ENCODE results near the gene HIVEP3. TPM values are rescaled to one million over a fixed set of nuclear protein-coding genes. Genes with fewer than 3 reads are reported as not detected.

Gene HIVEP3
- total RNA-seq, 2 donors from 2014 or later = 13.3 to 25.0 TPM

DNA sequence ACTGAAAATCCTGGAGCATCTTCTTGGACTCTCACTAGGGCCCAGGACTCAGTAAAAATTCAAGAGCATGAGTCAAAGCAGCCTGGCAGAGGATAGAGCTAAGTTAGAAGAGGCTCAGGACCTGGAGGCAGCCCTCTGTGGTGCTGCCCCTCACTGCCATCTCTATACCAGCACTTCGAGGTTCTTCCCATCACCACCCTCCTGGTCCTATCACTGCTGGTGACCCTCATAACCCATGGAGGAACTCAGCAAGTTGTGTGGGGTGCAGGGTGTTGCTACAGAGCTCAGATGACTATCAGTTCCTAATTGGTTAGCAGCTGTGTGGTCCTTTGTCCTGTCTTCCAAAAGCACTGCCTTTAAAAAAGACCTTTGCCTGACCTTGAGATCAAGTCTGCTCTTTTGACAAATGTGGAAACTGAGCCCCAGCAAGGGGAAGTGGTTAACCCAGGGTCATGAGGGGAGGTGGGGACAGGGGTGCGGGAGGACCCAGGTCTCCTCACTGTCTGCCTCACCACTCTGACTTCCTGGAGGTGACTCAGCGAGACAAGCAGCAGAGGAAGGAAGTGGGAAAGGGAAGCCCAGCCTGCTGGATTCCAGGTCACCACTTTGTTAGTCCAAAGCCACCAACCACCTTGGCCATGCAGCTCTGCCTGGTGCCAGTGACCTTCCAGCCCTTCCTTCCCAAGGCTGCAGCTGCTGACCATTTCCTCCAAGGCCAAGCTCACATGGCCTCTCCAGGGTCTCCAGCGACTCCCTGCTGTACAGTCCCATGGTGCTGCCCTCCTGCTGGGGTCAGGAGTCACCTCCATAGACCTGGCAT, 234.8 kb downstream of the HIVEP3 start:
- DNase-seq (ENCODE audit: low spot score in 2 of 2) = peak in 1 of 2 donors; percentile 71
- H3K27ac Mint-ChIP-seq = peak overlapping the region in 1 of 2 donors; percentile 67
- ATAC-seq = peak; percentile 43 to 83
- no peaks in the 10 kb centered on the region for H3K9me3 Mint-ChIP-seq
- no peaks in the 10 kb centered on the region for H3K36me3 Mint-ChIP-seq

DNA sequence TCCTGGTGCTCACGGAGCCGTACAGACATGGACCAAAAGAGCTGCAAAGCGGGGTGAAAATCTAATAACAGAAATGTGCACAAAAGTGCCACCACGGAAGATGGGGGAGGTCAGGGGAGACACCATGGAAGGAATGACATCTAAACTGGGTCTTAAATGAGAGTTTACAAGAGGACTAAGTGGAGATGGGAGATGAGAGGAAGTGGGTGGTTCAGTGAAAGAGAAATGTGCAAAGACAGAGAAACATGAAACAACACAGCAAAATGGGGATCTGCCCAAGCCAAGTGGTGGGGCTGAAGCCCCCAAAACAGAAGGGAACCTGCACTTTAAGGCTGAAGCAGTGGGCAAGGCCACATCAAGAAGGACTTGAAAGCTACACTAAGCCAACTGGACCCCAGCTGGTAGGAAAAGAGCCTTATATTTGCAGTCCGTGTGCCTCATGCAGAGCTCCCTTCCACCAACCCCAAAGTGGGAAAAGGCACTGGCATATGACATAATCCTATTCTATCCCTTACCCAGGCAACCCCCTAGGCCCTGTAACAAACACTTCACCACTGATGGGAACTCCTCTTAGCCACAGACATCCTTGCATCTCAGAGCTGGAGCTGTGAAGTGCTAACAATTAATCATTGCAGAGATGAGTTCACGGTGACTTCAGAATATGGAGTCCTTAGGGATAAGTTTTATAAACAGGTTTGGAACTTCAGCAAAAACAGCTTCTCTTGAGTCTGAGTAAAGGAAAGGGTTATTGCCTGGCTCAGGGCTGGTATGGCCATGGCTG, 235.7 kb downstream of the HIVEP3 start:
- DNase-seq (ENCODE audit: low spot score in 2 of 2) = no peak
- H3K27ac Mint-ChIP-seq = peak overlapping the region in 1 of 2 donors; percentile 67
- H3K9me3 Mint-ChIP-seq = no peaks in the 10 kb centered on the region
- ATAC-seq = peak; percentile 31 to 37
- no peaks in the 10 kb centered on the region for H3K36me3 Mint-ChIP-seq

DNA sequence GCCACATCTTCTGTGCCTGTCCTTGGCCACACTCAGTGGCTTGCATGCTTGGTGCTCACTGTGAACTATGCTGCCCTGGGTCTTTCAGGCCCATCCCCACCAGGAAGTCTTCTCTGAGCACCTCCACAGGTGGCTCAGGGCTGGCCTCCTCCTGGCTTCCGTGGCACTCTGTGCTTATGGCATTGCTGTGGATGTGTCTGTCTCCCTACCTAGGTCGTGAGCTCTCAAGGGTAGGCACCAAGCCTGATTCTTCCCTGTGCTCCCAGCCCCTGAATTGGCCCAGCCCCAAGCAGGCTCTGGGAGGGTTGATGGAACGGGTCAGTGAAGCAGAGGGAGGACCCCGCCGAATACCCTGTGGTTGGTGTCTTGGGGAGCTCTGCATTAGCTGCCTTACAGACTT, 236.6 kb downstream of the HIVEP3 start:
- H3K9me3 Mint-ChIP-seq = no peaks in the 10 kb centered on the region
- no peak overlapping the region for H3K27ac Mint-ChIP-seq
- ATAC-seq (no peak), DNase-seq (ENCODE audit: low spot score in 2 of 2) (no peak)
- H3K36me3 Mint-ChIP-seq = no peaks in the 10 kb centered on the region

DNA sequence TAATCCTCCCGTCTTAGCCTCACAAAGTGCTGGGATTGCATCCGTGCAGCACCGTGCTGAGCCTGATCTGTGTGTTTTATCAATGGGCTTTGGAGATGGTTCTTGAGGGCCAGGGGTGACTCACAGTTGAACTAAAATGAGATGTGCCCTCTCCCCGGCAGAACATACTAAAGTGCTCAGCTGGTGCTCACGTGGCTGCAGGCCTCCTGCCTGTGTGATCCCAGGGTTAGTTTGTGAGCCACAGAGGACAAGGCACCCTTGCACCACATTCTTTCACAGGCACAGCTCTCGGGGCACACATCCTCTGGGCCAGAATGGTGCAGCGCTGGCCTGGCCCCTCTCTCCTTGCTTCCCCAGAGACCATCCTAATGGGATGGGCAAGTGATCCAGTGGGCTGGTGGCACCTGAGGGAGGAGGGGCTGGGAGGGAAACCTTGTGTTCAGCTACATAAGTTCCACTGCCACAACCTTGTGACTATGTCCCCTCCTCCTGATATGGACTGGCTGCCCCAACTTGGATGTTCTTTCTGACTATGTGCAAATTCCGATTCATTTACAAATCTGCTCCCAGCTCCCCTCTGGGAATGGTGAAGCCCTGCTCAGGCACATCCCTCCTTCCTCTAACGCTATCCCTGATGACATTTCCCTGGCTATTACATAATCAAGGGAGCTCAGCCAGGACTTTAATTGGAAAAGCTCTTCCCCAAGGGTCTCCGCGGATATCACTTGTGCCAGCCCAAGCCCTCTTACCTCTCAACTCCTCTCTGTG, 237.2 kb downstream of the HIVEP3 start:
- no peak overlapping the region for H3K27ac Mint-ChIP-seq
- DNase-seq (ENCODE audit: low spot score in 2 of 2) (no peak), ATAC-seq (no peak)
- no peaks in the 10 kb centered on the region for H3K36me3 Mint-ChIP-seq
- no peaks in the 10 kb centered on the region for H3K9me3 Mint-ChIP-seq

- ATAC-seq (no peak), DNase-seq (ENCODE audit: low spot score in 2 of 2) (no peak)
- Mint-ChIP-seq H3K27ac (peak overlapping the region in 1 of 2 donors; percentile 86), H3K9me3 (no peaks in the 10 kb centered on the region), H3K36me3 (no peaks in the 10 kb centered on the region)
These were observed 238.7 kb downstream of the HIVEP3 start for GRCh38 chr1:41679994-41680393.

DNA sequence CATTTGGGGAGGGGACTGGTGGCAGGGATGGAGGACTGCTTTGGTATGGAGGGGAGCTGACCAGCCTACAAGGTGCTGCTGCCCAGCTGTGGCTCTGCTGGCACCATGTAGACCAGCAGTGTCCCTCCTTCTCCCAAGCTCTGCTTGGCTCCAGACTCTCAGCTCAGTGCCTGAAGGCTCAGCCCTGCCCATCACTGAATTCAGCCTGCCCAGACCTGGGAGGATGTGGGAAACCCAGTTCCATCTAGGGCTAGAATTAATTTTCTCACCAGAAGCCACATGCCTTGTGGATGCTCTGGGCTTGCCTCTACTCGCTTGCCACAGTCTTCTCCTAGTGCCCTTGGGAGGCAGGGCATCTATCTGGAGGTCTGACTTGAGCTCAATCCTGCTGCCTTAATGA, 239.2 kb downstream of the HIVEP3 start:
- Mint-ChIP-seq H3K36me3 (no peaks in the 10 kb centered on the region), H3K27ac (peak overlapping the region in 1 of 2 donors; percentile 86), H3K9me3 (no peaks in the 10 kb centered on the region)
- ATAC-seq = no peak
- DNase-seq (ENCODE audit: low spot score in 2 of 2) = no peak

- peak overlapping the region in 1 of 2 donors; percentile 52 for H3K27ac Mint-ChIP-seq
- ATAC-seq (no peak), DNase-seq (ENCODE audit: low spot score in 2 of 2) (no peak)
- no peaks in the 10 kb centered on the region for H3K36me3 Mint-ChIP-seq
- H3K9me3 Mint-ChIP-seq = no peaks in the 10 kb centered on the region
These were observed 240.4 kb downstream of the HIVEP3 start for GRCh38 chr1:41678111-41678878.

GRCh38 chr1:41677620-41678019, 241.1 kb downstream of the HIVEP3 start:
- no peak for DNase-seq (ENCODE audit: low spot score in 2 of 2)
- H3K9me3 Mint-ChIP-seq = no peaks in the 10 kb centered on the region
- H3K27ac Mint-ChIP-seq = no peak overlapping the region
- no peaks in the 10 kb centered on the region for H3K36me3 Mint-ChIP-seq
- no peak for ATAC-seq

GRCh38 chr1:41675401-41675800, 243.3 kb downstream of the HIVEP3 start:
- Mint-ChIP-seq H3K36me3 (no peaks in the 10 kb centered on the region), H3K27ac (peak overlapping the region in 1 of 2 donors; percentile 23), H3K9me3 (no peaks in the 10 kb centered on the region)
- ATAC-seq (no peak), DNase-seq (ENCODE audit: low spot score in 2 of 2) (no peak)

DNA sequence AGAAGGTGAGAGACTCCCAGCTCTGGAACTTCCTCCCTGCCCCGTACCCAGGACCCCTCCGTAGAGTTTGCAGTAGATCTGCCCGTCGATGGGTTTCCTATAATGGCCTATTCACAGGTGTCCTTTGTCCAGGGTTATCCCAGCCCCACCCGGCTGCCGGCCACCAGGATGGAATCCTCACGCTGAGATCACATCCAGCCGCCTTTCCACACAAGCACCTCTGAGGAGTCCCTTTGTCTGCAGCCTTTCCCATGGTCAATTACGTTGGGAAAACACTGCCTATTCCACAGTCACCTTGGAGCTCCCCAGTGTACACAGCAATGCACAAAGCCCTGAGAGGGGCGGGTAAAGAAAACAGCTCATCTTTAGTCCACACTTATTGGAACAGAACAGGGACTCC, 244.2 kb downstream of the HIVEP3 start:
- DNase-seq (ENCODE audit: low spot score in 2 of 2) (no peak), ATAC-seq (no peak)
- Mint-ChIP-seq H3K36me3 (no peaks in the 10 kb centered on the region), H3K27ac (no peak overlapping the region), H3K9me3 (no peaks in the 10 kb centered on the region)

GRCh38 chr1:41673806-41674205, 244.9 kb downstream of the HIVEP3 start:
- DNase-seq (ENCODE audit: low spot score in 2 of 2) (no peak), ATAC-seq (peak; percentile 39 to 62)
- no peaks in the 10 kb centered on the region for H3K9me3 Mint-ChIP-seq
- H3K36me3 Mint-ChIP-seq = no peaks in the 10 kb centered on the region
- H3K27ac Mint-ChIP-seq = peak overlapping the region in 1 of 2 donors; percentile 63

DNA sequence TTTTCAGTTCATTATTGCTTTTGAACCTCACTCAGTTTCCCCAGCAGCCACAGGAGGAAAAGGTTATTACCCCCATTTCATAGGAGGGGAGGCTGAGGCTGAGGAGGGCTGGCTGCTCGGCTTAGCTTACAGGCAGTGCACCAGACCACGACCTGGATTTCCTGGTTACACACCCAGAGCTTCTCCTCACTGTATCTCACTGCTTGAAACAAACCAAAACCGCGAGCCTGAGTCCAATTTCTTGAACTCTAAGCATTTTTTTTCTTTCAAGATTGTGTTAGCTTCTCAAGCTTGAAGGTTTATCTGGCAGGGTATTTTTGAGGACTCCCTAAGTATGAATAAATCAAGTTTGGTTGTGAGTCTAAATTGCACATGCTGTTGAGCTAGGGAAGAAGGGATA, 245.3 kb downstream of the HIVEP3 start:
- H3K27ac Mint-ChIP-seq = peak overlapping the region; percentile 63 to 94
- ATAC-seq (peak; percentile 79 to 85), DNase-seq (ENCODE audit: low spot score in 2 of 2) (no peak)
- H3K36me3 Mint-ChIP-seq = no peaks in the 10 kb centered on the region
- H3K9me3 Mint-ChIP-seq = no peaks in the 10 kb centered on the region

DNA sequence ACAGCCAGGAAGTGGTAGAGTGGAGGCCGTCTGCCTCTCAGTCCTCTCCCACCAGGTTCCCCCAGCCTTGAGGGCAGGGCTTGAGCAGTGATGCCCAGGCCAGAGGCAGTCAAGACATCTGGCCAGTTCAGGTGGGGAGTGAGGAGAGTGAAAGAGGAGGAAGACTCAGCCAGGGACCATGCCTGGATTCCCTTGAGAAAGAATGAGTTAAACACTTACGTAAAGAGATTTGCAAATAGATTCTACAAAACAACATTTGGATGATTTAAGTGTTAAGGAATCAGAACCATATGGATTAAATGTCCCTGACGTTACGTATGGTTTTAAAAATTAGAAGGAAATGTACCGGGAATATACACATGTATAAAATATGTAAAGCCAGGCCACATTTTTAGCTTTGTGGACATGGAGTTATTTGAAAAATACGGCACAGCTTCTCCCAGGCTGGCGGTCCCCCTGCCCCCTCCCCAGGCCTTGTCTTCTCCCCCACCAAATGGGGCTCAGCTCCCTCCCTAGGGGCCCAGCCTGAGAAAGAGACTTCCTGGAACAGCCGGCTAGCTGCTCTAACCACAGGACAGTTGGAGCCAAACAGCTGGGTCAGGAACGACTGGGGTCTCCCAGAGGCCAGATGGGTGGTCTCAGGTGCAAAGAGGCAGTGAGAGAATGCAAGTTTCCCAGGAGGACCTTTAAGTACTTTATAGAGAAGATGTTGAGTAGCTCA, 245.9 kb downstream of the HIVEP3 start:
- DNase-seq (ENCODE audit: low spot score in 2 of 2) (no peak), ATAC-seq (no peak)
- Mint-ChIP-seq H3K9me3 (no peaks in the 10 kb centered on the region), H3K36me3 (no peaks in the 10 kb centered on the region), H3K27ac (peak overlapping the region; percentile 63 to 94)

DNA sequence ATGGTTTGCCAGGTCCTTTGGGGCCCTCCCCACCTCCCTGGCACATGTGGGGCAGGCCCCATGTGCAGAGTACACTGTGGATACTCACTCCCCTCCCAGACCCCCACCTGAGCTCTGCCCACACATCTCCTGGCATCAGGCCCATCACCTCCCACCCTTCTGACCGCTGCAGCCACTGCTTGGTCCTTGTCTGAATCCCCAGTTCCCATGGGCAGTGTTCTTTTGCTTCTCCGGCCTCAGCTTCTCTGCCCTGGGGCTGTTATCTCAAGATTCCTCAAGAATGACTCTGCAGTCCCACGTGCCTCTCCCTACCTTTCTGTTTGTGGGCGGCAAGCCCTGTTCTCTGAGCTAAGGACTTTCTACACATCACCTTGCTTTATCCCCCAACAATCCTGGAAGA, 246.5 kb downstream of the HIVEP3 start:
- no peaks in the 10 kb centered on the region for H3K36me3 Mint-ChIP-seq
- no peak for DNase-seq (ENCODE audit: low spot score in 2 of 2)
- H3K27ac Mint-ChIP-seq = peak overlapping the region; percentile 63 to 90
- H3K9me3 Mint-ChIP-seq = no peaks in the 10 kb centered on the region
- no peak for ATAC-seq

DNA sequence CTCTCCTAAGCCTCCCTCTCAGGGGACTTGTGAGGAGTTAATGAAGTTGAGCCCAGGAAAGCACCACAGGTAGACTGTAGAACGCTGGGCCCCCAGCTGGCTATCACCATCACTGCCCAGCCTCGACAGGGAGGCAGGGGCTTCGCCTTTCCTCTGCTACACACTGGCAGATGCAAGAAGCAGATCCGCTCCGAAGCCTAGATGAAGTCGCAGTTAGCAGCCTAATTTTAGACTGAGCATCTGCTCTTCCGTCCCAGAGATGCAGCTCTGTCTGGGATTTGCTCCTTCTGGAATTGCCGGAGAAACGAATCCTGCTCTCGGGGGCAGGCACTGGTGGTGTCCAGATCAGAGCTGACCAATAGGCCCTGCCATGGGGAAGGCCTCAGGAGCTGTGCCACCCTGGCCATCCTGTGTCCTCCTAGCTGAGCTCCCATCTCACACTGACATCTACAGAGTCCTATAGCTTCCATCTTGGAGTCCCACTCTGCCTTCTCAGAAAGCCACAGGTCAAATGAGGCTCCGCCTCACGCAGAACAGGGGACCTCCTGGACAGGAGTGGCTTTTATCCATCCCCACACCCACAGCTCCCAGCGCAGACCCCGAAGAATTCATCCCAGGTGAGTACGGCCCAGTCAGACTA, 247.5 kb downstream of the HIVEP3 start:
- Mint-ChIP-seq H3K36me3 (no peaks in the 10 kb centered on the region), H3K27ac (peak overlapping the region; percentile 53 to 63), H3K9me3 (no peaks in the 10 kb centered on the region)
- ATAC-seq (no peak), DNase-seq (ENCODE audit: low spot score in 2 of 2) (no peak)
